GM21576 (cell line): ENCODE results near the gene NAGS.
"Not testable (repeated sequence)": the region's sequence is repeated elsewhere in the genome, so short reads cannot be mapped to it uniquely, and the experiment has no call there.

Source experiments
- ATAC-seq: cut with Tn5 transposase; IDR thresholded peaks from one replicate; pipeline ENCODE4 v1.9.1; 2021; ENCODE audit warnings: mild to moderate bottlenecking, moderate library complexity; ENCODE audit not compliant: unreplicated experiment

The NAGS gene

DNA sequence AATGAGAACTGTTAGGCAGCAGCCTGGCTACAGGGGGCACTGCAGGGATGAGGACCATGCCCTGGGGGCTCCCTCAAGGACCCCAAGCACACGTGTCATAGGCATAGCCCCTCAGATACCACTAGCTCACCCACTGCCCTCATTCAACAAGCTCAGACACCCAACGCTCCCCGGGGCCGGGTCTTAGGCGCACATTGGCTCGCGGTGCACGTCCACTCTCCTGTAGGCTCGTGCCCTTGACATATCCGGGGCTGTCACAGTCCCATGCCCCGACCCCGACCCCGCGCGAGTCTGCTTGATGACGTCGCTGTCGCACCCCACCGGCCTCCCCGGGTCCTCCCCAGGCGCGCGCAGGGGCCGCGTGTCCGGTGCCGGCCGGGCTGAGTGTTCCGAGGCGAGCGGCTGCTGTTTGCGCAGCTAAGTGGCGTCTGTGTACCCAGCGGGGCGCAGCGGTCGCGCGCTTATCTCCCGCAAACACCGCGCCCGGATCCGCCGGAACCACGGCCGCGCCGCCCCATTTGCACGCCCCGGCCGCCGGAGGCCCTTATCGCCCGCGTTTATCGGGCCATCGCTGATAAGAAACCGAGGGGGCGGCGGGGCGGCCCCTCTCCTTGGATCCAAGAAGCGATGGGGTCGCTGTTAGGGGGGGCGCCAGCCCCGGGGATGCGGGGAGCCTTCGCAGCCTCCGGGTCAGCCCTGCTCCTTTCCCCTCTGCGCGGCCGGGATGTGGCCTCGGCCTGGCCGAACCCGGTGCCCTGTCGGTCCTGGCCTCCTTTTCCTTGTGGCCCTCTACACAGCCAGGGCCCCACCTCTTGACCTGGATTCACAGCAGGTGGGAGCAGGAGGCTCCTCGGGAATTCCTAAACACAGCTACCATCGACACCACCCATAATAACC is 20.7 kb upstream of the NAGS start:
- no peak for ATAC-seq

DNA sequence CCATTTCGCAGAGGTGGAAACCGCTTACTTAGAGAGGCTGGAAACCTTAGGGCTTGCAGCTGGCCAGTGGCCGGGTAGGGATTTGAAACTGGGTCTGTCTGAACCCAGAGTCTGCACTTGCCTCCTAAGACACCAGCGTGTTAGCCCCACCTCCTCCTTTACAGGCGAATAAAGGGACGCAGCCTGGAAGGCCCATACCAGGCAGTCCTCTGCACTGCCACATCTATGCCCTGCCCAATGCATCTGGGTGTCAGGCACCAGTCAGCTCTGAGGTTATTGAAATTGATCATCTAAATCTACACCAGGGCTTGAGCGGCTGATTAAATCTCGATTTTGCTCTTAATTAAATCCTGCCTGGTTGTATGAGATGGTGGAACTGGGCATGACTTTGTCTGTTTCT is 19.9 kb upstream of the NAGS start:
- no peak for ATAC-seq

DNA sequence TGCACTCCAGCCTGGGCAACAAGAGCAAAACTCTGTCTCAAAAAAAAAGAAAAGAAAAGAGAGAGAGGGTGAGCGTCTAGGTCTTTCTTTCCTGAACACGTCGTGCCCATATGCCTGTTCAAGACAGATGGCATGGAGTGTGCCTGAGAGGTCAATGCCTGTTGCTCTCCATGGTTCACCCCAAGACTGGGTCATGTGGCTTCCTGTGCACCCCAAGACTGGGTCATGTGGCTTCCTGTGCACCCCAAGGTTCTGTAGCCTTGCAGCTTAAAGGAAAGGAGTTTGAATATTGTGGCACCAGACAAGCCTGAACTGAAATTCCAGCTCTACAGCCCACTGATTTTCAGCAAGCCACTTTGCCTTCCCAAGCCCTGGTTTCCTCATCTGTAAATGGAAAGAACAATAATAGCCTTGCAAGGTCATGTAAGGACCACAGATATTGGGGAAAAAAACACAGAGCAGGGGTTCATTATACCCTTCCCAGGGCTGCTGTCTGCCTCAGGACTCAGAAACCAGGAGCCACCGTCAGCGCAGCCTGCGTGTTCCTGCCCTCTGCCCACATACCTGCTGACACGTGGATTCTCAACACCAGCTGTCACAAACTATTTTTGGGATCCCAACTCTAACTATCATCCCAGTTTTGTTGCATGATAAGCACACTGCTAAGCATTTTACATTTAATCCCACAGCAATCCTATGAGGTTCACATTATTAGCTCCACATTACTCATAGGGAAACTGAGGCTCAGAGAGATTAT is 18.0 kb upstream of the NAGS start:
- no peak for ATAC-seq

DNA sequence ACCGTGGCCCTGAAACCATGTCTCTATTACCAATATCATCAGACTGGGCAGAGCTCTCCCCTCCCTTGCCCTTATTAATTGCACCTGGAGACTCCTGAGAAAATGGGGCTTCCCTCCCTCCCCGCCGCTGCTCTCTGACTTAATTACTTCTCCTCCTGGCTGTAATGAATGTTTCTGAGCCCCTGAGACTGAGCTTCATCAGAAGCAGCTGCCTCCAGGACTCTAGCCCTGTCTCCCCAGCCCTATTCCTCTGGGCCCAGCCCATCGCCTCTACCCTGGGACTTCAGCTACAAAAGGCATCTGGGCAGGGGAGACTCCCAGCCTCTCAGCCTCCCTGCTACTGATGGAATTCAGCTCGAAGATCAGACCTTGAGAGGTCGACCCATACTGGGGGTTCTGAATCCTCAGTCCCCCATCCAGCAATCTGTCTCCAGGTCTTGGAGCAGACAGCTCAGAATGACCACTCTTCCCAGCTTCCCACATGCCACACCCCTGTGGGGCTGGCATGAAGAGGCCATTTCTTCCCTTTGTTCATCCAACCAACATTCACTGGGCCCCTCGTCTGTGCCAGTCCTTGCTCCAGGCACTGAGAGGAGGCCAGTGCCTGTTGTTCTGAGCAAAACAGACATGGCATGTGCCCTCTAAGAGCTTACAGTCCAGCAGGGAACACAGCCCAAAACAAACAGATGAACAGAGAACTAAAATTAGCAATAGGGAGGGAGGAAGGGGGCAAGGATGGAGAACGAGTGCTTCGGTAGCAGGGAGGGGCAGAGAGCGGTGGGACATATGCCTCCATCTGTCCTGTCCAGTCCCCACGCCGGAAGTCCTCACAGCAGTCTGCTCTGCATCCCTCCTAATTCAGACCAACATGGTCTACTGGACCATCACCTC is 17.0 kb upstream of the NAGS start:
- no peak for ATAC-seq

GRCh38 chr17:43988301-43988700 is 16.1 kb upstream of the NAGS start:
- ATAC-seq: no peak

DNA sequence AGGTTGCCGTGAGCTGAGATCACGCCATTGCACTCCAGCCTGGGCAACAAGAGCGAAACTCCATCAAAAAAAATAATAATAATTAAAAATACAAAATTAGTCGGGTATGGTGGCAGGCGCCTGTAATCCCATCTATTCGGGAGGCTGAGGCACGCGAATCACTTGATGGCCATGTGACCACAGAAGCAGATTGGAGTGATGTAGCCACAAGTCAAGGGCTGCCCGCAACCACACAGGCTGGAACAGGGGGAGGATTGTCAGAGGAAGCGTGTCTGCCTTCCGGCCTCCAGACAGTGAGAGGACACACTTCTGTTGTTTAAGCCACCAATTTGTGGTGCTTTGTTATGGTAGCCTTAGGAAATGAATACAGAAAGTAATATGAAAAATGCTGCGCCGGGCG is 11.8 kb upstream of the NAGS start:
- ATAC-seq: no peak

- no peak for ATAC-seq
Measured at GRCh38 chr17:43994272-43995149, 9.9 kb upstream of the NAGS start.

DNA sequence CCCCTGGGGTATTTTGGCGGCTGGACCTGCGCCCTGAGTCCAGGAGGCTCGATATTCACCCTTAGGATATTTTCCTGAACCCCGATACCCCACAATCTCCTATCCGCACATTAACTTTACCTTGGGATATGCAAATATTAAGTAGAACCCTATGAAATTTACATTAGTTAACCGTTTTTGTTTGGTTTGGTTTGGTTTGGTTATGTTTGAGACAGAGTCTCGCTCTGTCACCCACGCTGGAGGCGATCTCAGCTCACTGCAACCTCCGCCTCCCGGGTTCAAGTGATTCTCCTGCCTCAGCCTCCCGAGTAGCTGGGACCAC is 9.3 kb upstream of the NAGS start:
- ATAC-seq: no peak

DNA sequence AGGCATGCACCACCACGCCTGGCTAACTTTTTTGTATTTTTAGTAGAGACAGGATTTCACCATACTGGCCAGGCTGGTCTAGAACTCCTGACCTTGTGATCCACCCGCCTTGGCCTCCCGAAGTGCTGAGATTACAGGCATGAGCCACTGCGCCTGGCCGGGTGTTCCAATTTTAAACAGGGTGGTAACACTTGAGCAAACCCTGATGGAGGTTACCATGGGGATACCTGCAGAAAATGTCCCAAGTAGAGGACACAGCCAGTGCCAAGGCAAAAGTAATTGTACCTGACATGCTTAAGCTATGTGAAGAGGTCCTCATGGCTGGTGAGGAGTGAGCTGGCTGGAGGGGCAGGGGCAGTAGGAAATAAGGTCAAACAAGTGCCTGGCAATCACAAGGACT is 7.2 kb upstream of the NAGS start:
- not testable (repeated sequence) for ATAC-seq

- ATAC-seq: no peak
Measured at GRCh38 chr17:43998552-43998951, 5.9 kb upstream of the NAGS start.

DNA sequence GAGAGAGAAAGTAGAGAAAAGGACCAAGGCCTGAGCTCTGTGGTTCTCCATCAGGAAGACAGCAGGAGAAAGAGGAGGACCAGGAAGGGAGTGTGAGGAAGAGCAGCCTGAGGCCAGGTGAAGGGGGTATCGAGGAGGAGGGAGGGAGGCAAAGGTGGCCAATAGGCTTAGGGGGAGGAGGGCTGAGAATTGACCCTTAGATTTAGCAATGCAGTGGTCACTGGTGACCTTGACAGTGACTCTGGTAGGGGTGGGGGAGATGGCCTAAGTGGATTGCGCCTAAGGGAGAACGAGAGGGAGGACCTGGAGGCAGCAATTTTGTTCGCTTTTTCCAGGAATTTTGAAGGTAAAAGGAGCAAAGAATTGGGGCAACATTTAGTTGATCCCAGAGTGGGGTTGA is 5.4 kb upstream of the NAGS start:
- ATAC-seq: no peak

DNA sequence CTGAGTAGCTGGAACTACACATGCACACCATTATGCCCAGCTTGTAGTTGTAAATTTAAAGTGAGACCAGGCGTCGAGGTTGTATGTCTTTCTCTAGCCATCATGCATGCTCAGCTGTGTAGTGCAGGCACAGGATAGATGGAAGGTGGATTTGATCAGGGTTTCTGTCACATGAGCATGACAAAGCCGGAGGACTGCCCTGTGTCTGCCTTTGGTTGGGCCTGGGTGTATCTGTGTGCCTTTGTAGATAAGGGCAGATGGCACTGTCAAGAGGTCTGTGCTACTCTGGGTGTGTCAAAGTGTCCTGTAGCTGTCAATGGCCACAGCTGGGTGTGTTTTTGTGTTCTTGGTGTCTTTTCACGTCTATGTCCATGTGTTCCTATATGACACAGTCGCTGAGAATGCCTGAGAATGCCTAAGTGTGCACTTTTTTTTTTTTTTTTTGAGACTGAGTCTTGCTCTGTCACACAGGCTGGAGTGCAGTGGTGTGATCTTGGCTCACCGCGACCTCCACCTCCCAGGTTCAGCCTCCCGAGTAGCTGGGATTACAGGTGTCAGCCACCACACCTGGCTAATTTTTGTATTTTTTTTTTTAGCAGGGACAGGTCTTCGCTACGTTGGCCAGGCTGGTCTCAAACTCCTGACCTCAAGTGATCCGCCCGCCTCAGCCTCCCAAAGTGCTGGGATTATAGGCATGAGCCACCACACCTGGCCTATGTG is 4.1 kb upstream of the NAGS start:
- no peak for ATAC-seq

GRCh38 chr17:44000871-44001460 is 3.5 kb upstream of the NAGS start:
- no peak for ATAC-seq

DNA sequence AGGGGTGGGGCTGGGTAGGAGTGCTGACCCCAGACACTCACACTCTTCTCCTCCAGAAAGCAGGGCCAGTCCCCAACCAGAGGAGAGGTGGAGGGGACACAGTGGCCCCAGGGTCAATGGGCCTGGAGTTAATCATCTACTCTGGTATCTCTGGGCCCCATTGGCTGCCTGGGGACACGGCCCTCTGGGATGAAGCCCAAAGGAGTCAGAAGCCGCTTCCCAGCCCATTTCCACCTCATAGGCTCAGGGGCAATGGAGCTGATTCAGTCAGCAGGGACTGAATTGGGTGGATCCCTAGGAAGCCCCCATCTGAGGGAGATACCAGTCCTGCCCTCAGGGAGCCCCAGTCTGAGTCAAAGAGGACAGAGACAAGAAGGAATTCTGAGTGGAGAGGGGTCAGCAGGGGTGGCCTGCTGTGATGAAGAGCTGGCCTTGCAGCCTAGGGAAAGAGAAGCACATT is 2.9 kb upstream of the NAGS start:
- no peak for ATAC-seq

GRCh38 chr17:44002141-44002848 is 2.1 kb upstream of the NAGS start:
- no peak for ATAC-seq

DNA sequence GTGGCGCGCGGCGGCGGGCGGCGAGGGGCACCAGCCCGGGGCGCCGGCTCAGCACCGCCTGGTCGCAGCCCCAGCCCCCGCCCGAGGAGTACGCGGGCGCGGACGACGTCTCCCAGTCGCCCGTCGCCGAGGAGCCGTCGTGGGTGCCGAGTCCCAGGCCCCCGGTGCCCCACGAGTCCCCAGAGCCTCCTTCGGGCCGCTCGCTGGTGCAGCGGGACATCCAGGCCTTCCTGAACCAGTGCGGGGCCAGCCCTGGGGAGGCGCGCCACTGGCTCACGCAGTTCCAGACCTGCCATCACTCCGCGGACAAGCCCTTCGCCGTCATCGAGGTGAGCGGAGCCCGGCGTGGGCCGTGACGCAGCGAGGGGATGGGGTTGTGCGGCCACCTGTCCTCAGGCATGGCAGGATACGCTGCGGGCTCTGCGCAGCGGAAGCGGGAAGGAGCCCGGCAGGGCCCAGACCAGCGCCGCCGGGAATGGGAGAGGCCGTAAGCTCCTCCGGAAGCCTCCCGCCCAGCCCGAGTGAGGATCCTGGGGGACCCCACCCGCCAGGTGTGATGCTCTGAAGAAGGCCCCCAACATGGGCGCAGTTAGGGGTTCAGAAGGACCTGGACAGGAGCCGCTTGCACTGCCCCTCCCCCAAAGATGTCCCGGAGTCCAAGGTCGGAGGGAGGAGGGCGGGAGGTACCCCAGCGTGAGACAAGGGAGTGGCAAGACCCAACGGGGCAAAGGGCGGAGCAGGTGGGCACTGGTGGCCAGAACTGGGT is 522 bp downstream of the NAGS start:
- no peak for ATAC-seq

DNA sequence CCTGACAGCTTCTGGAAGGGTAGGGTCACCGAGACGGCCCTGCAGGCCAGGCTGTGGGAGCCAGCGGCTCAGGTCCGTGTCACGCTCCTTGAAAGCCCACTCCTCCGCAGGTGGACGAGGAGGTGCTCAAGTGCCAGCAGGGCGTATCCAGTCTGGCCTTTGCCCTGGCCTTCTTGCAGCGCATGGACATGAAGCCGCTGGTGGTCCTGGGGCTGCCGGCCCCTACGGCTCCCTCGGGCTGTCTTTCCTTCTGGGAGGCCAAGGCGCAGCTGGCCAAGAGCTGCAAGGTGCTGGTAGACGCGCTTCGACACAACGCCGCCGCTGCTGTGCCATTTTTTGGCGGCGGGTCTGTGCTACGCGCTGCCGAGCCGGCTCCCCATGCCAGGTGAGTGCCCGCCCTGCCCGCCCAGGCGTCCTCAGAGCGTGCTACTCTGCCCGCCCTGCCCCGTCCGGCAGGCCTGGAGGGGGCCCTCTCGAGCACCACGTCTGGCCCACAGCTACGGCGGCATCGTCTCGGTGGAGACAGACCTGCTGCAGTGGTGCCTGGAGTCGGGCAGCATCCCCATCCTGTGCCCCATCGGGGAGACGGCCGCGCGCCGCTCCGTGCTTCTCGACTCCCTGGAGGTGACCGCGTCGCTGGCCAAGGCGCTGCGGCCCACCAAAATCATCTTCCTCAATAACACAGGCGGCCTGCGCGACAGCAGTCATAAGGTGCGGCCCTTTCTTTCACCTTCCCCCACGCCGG is 1.3 kb downstream of the NAGS start:
- ATAC-seq: no peak
